GM19397 (cell line): ENCODE results near the gene PCMT1.
"Not testable (repeated sequence)": the region's sequence is repeated elsewhere in the genome, so short reads cannot be mapped to it uniquely, and the experiment has no call there.

ENCODE experiments used
- ATAC-seq: cut with Tn5 transposase; IDR thresholded peaks from one replicate; pipeline ENCODE4 v1.9.1; 2021; ENCODE audit warnings: mild to moderate bottlenecking, moderate library complexity; ENCODE audit not compliant: unreplicated experiment

PCMT1 gene

DNA sequence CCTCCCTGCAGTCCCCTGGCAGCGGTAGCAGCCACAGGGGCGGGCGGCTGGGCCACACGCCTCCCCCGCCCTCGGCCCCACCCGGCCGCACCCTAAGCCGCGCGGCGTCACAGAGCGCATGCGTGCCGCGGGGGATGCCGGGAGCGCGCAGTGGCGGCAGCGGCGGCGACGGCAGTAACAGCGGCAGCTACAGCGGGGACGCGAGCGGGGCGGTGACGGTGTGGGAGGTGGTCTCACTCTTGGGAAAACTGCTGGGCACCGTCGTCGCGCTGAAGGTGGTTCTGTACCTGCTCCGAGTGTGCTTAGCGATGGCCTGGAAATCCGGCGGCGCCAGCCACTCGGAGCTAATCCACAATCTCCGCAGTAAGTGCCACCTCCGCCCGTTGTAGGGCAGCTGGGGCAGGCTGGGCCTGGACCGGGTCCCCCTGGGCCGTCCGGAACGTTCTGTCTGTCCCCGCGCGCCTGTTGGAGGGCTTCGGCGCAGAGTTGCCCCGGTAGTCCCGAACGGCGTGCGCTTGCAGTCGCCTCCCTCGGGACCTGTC lies at the start of gene PCMT1:
Gene PCMT1 (plus strand): TSS at position 148 of the 542 bp plus-strand sequence. CDS start 161 bp downstream, at position 309.
- peak; percentile 89 for ATAC-seq

DNA sequence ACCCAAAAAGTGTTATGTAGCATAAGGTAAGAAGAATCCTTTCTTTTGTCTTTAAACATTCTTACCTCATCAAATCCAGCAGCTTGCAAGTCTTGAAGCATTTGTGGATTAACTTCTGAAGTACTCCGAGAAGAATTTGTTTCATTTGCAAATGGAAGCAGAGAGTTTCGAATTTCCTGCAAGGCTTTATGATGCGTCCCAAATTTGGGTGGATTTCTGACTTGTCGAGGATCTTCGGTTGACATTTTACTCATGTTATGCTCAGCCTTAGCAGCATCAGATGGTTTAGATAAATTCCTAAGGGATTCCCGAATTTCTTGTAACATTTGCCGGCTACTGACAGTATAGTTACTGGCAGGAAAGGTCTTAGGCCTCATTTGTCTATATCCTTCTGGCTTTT lies 47.8 kb upstream of the PCMT1 start:
- no peak for ATAC-seq

DNA sequence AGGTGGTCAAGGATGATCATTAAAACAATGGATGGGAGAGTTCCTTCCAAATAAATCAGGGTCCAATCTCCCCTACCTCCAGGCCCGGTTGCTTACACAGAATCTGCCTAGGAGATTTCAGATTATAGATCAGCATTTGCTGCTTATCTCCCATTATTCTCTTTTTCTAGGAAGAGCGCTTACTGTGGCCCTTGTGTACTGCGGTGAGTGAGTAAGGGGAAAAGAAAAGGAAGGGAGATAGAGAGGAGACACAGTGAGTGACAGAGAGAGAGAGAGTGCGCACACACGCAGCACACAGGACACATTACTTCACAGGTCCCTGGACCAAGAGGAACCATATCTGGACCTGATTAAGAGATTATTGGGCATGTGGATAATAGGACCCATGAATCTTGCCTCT lies 37.8 kb upstream of the PCMT1 start:
- no peak for ATAC-seq

DNA sequence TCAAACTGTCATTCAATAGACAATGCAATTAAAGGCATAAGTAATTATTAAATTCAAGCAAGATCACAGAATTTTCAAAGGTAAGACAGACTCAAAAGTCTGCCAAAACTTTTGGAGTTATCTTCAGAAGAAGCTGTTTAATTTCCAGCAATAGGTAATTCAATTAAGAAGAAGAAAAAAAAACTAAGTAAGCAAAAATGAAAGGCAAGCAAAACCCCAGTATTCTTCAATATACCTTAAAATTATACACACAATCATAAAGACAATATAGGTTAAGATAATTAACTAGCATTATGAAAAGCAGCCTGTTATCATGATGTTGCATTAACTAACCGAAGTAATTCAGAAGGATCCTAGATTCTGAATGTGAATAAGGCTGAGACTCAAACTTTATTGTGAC lies 35.1 kb upstream of the PCMT1 start:
- no peak for ATAC-seq

DNA sequence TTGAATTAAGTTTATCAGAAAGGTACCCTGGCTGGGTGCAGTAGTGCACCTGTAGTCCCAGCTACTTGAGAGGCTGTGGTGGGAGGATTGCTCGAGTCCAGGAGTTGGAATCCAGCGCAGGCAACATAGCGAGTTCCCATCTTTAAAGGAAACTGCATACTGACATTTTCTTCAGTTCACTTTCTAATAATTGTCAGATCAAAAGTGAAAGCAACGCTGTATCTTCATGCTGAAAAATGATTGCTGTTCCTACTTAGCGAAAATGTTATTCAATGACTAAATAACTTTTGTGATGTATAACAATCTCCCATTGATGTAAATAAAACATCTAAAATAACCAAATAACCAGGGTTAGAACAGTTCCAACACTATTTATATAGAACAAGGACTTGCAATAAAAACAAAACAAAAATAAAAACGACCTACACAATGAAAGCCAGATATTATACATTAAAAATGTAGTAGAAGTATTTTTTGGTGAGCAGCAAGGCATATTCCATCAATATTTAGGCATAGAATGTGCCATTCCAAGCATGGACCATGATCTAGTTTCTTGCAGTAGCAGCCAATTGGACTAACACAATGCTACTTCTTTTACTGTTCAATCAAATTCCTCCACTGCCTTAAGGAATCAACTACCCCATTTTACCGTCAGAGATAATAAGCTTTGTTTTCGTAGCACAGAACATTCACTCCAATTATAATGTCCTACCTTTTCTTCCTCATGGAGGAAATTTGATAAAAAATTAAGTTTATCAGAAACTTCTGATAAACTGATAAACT lies 33.2 kb upstream of the PCMT1 start:
- ATAC-seq, result no peak

DNA sequence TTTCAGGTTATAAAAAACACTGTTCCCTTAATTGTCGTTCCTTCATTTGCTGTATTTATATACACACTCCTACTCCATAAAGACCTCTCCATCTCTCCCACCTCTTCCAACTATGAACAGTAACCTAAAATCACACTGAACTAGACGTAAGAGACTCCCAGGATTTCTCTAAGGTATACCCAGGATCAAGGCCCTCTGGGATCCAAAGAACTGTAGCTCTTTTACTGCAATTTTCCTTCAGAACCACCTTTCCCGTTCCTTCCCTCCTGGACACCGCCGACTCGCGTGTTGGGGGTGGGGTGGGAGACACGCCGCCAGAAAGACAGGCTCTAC lies 32.3 kb upstream of the PCMT1 start:
- no peak for ATAC-seq

DNA sequence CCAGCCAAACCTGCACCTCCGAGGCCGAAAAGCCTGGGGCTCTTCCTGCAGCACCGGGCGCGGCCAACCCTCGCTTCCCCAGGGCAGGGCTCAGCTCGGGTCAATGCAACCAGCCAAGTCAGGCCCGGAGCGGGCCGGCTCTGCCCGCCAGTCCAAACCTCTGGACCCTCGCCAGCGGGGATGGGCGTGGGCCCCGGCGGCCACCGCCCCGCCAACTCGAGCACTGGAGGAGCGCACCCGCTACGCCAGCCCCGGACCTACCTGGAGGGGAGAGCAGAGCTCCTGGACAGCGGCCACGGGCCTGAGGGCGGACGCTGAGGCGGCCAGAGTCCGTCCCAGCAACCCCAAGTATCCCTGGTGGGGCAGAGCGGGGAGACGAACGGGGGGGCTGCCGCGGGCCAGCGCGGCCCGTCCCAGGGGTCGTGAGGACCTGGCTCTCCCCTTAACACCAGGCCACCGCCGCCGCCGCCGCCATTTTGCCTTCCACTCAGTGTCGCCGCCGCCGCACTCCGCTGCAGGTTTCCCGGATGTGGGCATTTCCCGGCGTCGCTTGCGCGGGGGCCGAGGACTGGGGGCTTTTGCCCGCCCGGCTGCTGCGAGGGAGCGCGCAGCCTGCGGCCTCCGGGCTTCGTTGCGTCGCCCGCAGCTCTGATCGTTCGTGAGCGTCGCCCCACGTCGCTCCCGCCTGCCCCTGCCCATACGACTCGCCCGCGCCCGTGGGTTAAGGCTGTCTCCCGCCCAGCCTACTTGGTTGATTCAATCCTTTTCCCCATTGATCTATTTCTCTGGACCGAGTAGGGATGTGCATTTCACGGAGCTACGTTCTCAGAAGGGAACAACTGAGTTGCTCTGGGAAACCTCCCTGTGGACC lies 31.7 kb upstream of the PCMT1 start, which contains the start of gene LATS1:
Gene LATS1 (minus strand): TSS at position 514 of the 871 bp plus-strand sequence. CDS start 15,975 bp downstream, outside the sequence.
- ATAC-seq, result peak; percentile 90

DNA sequence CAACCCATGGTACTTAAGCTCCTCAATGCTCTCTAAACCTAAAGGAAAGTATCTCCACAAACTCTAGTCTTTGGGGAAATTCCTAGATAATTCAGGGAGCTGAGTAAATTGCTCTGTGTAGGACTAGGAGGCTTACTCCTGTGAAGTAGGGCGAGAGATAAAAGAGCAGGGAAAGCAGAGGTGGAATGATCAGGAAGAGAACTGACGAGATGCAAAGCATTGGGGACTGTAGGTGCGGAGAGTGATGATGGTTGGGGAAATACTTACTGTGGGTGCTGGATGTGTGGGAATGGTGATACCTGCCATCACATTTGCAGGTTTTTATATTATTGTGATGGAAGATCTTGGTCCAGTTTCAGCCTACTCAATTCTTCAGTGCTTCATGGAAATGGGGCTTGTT lies 30.0 kb upstream of the PCMT1 start:
- no peak for ATAC-seq

DNA sequence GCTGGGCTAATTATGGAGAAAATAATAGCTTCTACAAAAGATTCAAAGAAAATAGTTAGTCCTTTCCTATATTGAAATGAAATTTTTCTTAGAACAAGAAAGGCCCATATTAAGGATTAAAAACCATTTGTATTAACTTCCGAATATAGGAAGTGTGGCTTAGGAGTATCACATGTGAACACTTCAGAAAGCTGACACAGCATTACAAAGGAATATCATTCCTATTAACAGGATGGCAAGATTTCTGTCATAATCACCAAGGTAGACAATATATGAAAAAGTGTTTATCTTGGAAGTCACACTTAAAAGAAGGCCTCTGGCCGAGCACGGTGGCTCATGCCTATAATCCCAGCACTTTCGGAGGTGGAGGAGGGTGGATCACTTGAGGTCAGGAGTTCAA lies 26.3 kb upstream of the PCMT1 start:
- no peak for ATAC-seq

DNA sequence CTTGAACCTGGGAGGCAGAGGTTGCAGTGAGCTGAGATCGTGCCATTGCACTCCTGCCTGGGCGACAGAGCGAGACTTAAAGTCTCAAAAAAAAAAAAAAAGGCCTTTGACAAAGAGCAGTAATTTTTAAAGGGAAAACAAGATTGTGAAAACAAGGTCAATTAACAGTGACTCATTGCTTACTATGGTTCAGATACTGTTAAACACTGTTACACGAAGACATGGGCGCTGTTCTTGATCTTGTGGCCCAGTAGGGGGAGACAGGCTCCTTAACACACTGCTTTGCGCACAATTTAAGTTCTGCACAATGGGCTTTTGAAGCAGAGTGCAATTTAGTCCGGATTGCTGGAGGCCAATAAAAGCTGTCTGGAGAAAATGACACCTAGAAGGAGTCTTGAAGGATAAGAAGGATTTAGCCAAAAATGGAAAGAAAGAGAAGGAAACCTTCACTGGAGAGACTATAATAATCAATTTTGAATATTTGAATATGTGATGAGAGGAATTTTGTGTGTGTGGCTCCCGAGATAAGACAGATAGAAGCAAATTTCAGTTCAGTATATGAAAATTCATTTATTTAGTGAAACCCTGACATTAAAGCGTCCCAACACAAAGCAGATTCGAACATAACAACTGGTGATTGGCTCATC lies 25.6 kb upstream of the PCMT1 start:
- ATAC-seq, result no peak

DNA sequence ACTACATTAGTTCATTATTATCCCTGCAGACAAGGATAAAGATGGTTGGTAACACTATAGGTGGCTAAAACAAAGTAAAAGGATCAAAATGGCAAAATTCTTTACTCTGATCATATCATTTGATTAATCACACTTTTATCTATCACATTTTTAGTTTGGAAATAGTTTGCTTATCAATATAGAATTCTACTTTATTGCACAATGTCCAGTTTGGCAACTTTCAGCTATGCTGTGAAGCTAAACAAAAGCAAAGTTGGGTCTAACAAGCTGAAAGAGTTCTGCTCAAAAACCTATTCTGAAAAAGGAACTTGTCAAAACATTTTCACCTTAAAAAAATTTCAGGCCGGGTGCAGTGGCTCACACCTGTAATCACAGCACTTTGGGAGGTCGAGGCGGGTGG lies 23.8 kb upstream of the PCMT1 start:
- ATAC-seq, result no peak

DNA sequence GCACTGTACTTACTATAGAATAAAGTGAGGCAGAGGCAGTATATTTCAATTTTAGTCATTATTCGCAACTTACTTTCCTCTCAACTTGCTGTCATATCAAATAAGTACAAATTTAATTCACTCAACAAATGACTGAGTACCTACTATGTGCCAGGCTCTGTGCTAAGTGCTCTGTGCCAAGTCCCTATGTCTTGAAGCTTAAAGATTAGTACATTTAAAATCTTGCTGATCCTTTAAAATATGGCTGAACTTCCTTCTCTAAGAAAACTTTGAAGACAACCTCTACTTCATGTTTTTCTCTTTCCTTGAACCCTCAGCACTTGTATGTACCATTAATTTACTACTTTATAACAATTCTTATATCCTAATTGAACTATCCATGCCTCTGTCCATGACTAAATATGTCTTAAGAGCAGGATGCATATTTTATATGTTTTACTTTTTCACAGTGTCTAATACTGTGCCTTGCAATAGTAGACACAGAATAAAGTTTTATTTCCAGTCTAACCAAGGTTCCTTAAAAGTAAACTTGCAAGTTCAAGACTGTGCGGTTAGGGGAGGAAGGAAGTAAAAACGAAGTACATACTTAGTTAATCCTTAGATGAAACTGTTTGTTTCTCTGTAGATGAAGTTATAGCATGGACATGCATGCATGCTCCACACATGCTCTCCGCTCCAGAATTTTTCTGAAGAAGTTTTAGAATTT lies 21.6 kb upstream of the PCMT1 start:
- ATAC-seq, result no peak

DNA sequence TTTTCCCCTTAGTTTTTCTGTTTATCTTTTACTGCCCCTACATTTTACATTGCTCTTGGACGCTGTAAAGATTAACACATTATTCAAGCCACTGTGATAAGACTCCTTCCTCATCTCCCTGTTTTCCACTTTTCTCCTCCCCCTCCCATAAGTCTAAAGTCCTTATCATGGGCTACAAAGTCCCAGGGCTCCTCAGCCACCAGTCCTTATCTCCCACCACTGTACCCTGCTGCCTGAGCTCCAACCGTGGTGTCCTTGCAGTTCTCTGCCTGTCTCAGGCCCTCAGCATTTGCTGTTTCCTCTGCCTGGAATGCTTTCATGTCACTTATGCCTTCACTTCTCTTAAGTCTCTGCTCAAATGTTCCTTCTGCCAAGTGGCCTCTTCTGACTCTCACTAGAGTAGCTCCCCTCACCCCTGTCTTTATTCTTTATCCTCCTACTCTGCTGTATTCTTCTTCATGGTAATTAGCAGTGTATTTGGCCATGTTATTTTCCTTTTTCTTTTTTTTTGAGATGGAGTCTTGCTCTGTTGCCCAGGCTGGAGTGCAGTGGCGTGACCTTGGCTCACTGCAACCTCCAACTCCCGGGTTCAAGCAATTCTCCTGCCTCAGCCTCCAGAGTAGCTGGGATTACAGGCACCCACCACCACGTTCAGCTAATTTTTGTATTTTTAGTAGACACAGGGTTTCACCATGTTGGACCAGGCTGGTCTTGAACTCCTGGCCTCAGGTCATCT lies 20.9 kb upstream of the PCMT1 start:
- no peak for ATAC-seq

DNA sequence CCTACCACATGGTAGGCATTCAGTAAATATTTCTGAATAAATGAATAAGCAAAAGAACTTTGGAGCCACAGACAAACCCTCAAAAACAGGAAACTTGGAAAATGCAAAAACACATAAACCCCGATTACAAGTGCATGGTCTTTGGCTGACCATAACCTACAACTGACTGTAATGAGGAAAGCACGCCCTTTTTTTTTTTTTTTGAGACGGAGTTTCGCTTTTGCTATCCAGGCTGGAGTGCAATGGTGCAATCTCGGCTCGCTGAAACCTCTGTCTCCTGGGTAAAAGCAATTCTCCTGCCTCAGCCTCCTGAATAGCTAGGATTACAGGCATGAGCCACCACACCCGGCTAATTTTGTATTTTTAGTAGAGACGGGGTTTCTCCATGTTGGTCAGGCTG lies 19.7 kb upstream of the PCMT1 start:
- ATAC-seq, result no peak

DNA sequence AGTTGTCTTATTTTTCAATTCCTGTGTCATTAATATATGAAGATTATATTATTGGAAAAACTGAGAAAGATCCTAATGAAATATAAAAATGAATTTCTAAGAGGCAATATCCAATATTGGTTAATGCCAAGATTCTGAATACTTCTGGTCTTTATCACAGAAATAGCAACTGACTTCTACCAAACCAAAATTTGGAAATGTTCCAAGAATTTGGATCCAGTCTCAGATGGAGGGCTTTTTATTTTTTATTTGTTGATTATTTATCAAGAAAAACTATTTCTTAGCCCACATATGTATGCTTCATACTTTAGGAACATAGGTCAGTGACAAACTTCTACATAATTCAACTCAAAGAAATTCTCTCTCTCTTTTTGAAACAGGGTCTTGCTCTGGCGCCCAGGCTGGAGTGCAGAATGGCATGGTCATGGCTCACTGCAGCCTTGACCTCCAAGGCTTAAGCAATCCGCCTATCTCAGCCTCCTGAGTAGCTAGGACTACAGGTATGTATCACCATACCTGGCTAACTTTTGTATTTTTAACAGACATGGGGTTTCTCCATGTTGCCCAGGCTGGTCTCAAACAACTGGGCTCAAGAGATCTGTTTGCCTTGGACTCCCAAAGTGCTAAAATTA lies 16.3 kb upstream of the PCMT1 start:
- ATAC-seq, result no peak

DNA sequence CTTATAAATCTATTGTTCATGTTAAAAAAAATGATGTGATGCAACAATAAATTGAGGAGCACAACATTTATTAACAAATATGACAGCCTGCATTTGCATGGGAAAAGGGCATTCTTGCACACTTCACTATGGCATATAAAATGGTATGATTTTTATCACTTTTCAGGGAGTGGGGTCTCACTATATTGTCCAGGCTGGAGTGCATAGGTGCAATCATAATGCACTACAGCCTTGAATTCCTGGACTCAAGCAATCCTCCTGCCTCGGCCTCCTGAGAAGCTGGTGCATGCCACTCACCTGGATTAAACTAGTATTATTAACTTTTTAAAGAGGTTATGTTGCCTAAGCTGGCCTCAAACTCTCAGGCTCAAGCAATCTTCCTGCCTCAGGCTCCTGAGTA lies 14.6 kb upstream of the PCMT1 start:
- no peak for ATAC-seq

DNA sequence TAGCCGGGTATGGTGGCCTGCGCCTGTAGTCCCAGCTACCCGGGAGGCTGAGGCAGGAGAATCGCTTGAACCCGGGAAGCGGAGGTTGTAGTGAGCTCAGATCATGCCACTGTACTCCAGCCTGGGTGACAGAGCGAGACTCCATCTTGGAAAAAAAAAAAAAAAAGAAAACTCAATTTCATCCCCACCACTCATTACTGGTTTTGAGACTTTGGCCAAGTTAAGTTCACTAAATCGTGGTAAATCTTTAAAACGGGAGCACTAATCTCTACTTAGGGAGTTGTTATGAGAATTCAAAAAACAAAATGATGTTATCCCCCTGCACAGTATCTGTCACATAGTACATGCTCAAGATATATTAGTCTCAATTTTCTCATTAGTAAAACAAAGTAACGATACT lies 4.3 kb upstream of the PCMT1 start:
- not testable (repeated sequence) for ATAC-seq

DNA sequence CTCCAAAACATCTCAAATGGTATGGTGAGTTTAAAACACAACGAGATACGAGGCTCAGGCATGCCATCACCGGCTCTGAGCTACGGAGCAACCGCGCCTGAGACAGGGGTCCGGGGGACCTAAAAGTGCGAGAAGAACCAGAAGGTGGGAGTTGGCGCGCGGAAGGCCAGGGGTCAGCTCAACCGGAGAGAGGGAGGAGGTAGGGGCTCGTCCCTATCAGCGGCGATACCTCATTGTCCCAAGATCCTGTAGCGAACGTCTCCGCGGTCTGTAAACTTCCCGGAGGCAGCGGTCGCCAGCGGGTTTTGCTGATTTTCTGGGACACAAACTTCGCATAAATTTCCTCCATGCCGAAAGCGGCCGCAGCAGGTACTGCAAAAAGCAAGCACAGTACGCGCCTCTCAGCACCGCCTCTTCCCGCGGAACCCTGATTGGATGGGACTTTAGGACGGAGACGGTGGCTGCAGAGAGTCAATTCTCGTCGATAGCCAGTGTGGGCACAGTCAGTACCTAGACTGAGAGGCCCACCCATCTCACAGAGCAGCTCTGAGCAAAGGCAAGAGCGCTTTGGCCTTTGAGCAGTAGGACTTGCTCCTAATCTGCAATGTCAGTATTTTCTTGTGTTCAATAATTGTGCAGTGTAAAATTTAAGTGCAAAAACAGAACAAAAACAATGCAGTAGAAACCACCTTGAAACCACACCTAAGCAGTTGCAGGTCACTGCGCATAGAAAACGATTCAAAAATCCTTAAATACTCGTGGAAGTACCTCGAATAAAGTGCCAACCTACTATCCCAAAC lies 3.2 kb upstream of the PCMT1 start, which contains the start of gene NUP43:
Gene NUP43 (minus strand): TSS at position 383 of the 800 bp plus-strand sequence. CDS start 34 bp downstream, at position 349.
- peak; percentile 50 for ATAC-seq
